NCI-H524 treated with DMSO at 0.1 percent for 48 hours (cell line): ENCODE measurements around the gene ZAP70.
"Not testable (repeated sequence)": the region's sequence is repeated elsewhere in the genome, so short reads cannot be mapped to it uniquely, and the experiment has no call there.

Source experiments
- DNase-seq: peaks from one replicate; lab custom pipeline; 2025; lab: John Stamatoyannopoulos, UW

ZAP70 gene

DNA sequence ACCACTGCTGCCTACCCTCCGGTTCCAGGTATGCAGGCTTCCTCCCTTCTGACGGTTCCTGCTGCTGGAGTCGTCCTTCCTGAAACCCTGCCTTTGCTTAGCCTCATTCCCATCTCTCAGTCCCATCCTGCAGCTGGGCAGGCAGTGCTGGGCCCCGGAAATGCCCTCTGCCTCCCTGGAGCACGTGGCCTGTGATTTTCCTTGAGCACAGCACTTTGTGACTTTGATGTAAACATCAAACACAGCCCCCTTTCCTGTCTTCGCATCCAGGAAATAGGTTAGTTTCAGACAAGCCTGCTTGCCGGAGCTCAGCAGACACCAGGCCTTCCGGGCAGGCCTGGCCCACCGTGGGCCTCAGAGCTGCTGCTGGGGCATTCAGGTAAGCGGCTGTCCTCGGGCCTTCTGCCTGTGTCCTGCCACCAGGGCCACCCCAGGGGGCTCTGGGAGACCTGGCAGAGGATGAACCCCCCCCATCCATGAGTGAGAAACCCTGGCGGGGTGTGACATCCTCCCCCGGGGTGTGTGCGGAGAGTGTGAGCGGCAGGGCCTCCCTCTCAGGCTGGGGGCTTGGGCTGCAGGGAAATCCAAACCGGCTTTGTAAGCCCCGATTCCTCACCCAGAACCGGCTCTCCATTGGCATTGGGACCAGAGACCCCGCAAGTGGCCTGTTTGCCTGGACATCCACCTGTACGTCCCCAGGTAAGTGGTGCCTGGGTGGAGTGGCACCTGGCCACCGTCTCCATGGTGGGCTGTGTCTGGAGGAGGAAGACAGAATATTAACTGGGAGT lies at the start of gene ZAP70:
Gene ZAP70, plus strand, starts transcription at position 281 of the 788 bp plus-strand sequence. CDS start 10,461 bp downstream, outside the sequence.
- DNase-seq, result no peak

DNA sequence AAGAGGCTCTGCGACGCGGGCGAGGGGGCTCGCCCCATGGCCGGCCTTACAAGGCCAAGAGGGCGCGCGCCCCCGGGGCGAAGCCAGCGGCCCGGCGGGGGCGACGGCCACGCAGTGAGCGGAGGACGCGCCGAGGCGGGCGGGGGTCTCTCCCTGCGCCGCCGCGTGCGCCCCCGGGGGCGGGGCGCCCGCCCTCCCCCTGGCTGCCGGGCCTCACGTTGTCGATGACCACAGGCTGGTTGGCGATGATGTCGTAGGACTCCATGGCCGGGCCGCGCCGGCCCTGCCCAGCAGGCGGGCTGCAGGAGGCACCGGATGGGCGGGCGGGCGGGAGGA lies 49.8 kb upstream of the ZAP70 start:
- DNase-seq, result no peak

DNA sequence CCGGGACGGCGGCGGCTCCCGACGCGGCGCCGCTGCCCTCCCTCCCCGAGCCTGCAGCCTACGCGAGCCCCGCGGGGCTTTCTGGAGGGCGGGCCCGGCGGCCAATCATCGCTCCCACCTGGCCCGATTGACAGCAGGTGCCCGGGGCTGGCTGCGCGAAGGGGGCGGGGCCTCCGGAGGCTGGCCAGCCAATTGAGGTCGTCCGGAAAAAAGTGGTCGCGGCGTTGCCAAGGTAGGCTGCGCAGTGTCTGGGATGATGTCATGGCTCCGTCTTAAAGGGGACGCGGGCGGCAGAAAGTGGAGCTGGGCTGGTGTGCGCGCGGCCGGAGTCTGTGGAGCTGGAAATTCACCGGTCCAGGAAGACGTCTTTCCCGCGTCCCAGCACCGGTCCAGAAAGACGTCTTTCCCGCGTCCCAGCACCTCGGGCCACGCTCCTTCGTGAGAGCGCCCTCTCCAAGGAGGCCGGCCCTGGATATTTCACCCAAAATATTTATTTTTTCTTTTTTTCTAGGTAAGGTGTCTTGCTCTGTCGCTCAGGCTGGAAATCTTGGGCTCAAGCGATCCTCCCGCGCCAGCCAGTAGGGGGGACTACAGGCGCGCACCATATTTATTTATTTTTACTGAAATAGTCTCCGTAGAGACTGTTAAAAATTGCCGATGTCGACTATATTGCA lies 49.3 kb upstream of the ZAP70 start, which contains the start of gene ACTR1B:
Gene ACTR1B, minus strand, starts transcription at position 83 of the 674 bp plus-strand sequence. CDS start 154 bp downstream, outside the sequence.
- peak; percentile 92 for DNase-seq

DNA sequence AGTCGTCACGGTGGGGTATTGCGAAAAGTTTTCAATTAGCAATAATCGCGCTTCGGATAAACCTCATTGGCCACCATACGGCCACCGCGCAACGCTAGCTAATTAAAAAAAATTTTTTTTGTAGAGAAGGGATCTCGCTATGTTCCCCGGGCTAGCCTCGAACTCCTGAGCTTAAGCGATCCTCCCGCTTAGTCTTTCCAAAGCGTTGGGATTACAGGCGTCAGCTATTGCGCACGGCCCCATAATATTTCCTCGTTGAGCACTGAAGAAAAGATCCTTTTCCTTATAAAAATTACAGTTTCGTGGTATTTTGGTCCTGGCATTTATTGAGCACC lies 48.8 kb upstream of the ZAP70 start:
- no peak for DNase-seq

DNA sequence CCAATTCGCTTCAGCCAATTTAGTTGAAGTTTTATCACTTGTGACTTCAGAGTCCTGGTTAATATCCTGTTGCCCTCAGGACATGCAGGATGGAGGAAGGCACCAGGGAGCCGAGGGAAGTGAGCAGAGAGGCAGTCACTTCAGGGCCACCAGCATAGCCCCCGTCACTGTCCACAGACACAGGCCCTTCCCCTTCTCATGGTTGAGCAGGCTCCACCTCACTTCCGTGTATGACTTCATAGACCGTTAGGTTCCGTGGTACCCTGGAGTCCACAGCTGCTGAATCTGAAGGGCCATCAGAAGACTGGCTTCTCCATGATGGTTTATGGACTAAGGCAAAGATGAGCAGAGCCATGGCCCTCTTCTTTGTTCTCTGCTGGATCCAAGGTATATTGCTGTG lies 43.9 kb upstream of the ZAP70 start, which contains the start of gene C2orf92:
Gene C2orf92, plus strand, starts transcription at position 266 of the 400 bp plus-strand sequence. Its CDS starts 76 bp downstream, at position 342.
- no peak for DNase-seq

GRCh38 chr2:97670471-97670870 lies 42.9 kb upstream of the ZAP70 start:
- no peak for DNase-seq

- no peak for DNase-seq
Measured at GRCh38 chr2:97671526-97671925, 41.9 kb upstream of the ZAP70 start.

DNA sequence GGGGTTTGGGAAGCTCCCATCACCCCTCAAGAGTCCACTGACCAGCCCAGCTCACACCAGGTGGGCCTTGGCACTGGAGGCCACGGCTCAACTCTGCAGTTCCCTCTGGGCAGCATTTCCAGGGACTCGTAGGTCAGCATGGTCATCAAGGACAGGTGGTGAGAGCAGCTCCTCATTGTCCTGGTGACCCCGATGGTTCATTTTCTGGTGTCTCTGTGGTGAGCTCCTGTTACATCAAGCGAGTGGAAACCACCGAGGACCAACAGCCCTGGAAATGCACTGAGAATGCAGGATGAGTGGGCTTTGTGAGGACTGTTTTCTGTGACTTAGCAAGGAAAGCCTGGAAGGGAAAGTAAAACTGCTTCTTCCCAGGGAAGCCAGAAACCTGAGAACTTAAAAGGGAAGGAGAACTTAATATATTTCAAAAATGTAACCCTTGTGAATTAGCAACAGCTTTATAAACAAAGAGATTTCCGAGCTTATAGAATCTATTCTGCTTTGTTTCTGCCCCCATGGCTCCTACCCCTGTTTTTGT lies 40.7 kb upstream of the ZAP70 start:
- not testable (repeated sequence) for DNase-seq

- no peak for DNase-seq
Measured at GRCh38 chr2:97673182-97673914, 40.0 kb upstream of the ZAP70 start.

- no peak for DNase-seq
Measured at GRCh38 chr2:97673915-97674283, 39.5 kb upstream of the ZAP70 start.

GRCh38 chr2:97675430-97676113 lies 37.8 kb upstream of the ZAP70 start:
- DNase-seq, result no peak

GRCh38 chr2:97676620-97677019 lies 36.8 kb upstream of the ZAP70 start:
- DNase-seq, result no peak

DNA sequence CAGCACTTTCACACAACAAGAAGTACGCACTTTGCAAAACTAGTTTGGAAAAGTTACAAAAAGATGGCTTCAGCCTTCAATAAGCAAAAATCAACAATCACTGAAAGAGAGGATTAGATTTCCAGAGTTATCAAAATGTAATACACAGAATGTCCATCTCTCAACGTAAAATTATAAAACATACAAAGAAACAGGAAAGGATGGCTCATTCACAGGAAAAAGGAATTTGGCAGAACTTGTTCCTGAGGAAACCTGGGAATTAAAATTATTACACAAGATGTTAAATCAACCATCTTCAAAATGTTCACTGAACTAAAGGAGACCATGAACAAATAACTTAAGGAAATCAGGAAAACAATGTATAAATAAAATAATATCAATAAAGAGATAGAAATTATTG lies 35.9 kb upstream of the ZAP70 start:
- no peak for DNase-seq

DNA sequence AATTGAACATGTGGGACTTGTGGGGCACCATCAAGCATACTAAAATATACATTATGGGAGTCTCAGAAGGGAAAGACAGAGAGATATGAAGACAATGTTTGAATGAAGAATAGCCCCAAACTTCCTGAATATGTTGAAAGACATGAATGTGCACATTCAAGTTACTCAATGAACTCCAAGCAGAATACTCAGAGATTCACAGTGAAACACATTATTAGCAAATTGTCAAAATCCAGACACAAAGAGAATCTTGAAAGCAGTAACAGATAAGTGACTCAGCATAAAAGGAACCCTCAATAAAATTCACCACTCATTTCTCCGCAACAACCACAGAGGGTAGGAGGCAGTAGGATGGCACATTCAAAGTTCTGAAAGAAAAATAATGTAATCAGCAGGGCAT lies 35.1 kb upstream of the ZAP70 start:
- DNase-seq, result no peak

DNA sequence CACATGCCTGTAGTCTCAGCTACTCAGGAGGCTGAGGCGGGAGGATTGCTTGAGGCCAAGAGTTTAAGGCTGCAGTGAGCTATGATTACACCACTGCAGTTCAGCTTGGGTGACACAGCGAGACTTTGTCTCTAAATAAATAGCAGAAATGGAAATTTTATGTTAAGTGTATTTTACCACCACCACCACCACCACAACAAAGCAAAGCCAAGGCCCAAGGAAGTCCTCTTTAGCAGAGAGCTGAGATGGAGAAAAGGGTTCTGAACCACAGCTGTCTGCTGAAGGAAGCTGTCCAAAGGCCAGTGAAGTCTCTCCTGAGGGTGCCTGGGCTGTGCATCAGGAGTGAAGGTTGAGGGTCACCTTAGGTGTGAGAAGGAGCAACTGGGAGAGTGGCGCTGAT lies 26.1 kb upstream of the ZAP70 start:
- not testable (repeated sequence) for DNase-seq

DNA sequence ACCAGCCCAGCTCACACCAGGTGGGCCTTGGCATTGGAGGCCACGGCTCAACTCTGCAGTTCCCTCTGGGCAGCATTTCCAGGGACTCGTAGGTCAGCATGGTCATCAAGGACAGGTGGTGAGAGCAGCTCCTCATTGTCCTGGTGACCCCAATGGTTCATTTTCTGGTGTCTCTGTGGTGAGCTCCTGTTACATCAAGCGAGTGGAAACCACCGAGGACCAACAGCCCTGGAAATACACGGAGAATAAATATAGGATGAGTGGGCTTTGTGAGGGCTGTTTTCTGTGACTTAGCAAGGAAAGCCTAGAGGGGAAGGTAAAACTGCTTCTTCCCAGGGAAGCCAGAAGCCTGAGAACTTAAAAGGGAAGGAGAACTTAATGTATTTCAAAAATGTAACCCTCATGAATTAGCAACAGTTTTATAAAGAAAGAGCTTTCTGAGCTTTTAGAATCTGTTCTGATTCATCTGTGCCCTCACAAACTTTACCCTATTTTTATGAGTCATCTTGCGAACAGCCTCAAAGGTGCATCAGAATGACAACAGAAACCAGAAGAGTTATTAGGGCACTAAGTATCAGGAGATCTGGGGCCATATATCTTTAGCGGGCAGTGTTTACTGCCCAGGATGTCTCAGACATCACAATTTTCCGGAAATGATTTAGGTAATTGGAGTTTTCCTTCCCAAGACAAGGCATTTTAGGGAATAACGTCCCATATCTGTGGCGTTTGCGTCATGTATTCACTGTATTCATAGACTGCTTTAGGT lies 25.1 kb upstream of the ZAP70 start:
- no peak for DNase-seq

DNA sequence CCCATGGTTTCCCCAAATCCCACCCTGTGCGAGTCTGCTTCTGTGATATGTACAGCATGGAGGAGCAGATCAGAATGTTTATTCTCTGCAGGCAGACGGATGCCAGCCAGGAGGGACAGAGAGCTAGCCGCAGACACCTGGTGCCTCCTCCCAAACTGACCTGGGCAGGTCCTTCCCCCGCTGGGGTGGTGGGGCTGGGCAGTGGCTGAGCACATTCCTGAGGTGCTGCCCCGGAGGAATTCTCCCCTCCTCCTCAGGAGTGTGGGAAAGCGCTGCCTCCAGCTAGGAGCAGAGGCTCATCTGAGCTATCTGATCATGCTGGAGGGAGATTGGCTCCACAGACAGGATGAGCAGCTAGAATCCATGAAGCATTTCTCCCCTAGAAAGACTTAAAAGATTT lies 22.2 kb upstream of the ZAP70 start:
- DNase-seq, result no peak

GRCh38 chr2:97693476-97693875 lies 19.9 kb upstream of the ZAP70 start:
- no peak for DNase-seq

DNA sequence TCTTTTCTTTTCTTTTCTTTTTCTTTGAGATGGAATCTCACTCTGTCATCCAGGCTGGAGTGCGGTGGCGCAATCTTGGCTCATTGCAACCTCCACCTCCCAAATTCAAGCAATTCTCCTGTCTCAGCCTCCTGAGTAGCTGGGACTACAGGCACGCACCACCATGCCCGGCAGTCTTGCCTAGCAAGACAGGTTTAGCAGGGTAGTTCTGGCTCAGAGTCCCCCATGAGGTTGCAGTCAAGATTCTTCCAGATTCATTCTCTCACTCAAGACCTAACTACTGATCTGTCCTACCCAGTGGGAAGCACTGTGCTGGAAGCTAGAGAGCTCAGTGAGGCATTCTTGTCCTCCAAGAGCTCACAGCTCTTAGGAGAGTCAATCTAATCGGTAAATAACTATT lies 17.6 kb upstream of the ZAP70 start:
- DNase-seq, result no peak

DNA sequence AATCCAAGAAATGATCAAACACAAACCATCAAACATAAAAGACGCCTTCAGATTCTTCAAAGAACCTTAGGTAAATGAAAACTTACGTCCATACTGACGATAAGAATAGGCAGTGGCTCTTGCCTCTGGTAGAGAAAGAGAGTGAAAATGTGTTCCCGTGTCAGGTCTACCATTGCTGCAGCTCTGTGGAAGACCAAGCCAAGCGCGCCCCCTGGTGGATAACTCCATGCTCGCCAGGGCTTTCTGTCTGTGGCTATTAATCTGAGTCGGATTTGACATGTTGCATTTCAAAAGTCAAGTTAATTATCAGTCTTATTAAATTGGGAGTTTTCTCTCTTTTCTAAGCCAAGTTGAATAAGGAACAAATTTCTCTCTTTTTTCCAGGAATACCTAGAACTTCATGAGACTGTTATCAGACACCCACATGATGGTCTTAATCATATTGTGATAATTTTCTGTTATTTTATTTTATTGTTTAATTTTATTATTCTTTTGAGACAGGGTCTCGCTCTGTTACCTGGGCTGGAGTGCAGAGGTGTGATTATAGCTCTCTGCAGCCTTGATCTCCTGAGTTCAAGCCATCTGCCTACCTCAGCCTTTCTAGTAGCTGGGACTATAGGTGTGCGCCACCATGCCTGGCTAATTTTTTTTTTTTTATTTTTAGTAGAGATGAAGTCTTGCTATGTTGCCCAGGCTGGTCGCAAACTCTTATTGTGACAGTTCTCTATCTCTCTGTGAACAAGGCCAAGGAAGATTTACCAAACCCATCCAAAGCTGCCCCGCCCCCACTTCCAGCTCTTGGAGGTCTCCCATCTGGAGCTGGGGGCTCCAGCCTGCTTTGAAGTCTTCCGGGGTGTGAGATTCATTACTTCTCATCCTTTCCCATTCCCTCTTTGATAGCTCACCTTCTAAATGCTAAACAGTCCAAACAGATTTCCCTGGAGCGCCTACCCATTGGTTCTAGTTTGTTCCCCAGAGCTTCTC lies 15.8 kb upstream of the ZAP70 start:
- DNase-seq, result peak; percentile 26
